Sigmoid colon (tissue), 7 donors: Measurements from ENCODE around the gene TMEM109. TPM values are rescaled to one million over a fixed set of nuclear protein-coding genes. Genes with fewer than 3 reads are reported as not detected.

Experiments used
- DNase-seq: peaks from one replicate; pipeline ENCODE4 v3.0.0-alpha.2; 2019
- H3K27ac ChIP-seq, 4 donors: fragments of 200-600 bp; sonication (generic); one replicate each; pipeline ENCODE4 v1.5.1; 2016 to 2019; ENCODE audit warnings: mild to moderate bottlenecking in 1 of 4
- H3K27me3 ChIP-seq, 3 donors: fragments of 200-600 bp; sonication (generic); one replicate each; pipeline ENCODE4 v1.5.1; 2019; ENCODE audit warnings: mild to moderate bottlenecking in 1 of 3
- H3K36me3 ChIP-seq, 4 donors: fragments of 200-600 bp; sonication (generic); one replicate each; pipeline ENCODE4 v1.5.1; 2016 to 2019
- H3K4me1 ChIP-seq, 4 donors: fragments of 200-600 bp; sonication (generic); one replicate each; pipeline ENCODE4 v1.5.1; 2017 to 2019
- H3K4me3 ChIP-seq, 4 donors: fragments of 200-600 bp; sonication (generic); one replicate each; pipeline ENCODE4 v1.5.1; 2017 to 2019; ENCODE audit warnings: mild to moderate bottlenecking in 2 of 4, moderate library complexity in 1 of 4
- H3K9me3 ChIP-seq, 4 donors: fragments of 200-600 bp in 3 of 4; sonication (generic) in 3 of 4; one replicate each; pipeline versions ENCODE4 v1.5.1 to v1.6.1; 2013 to 2019
- EP300 ChIP-seq, 4 donors: sonication (generic); formaldehyde crosslinking; IDR thresholded peaks; one replicate each; pipeline ENCODE4 v1.6.1; 2017; ENCODE audit warnings: antibody characterized with exemption in 4 of 4
- POLR2A ChIP-seq, 2 donors: fragments of 450-650 bp; IDR thresholded peaks; one replicate each; pipeline ENCODE4 v1.6.1; 2016; ENCODE audit warnings: antibody characterized with exemption in 2 of 2, mild to moderate bottlenecking in 2 of 2, moderate library complexity in 2 of 2
- POLR2AphosphoS5 ChIP-seq, 4 donors: sonication (generic); formaldehyde crosslinking; IDR thresholded peaks; one replicate each; pipeline ENCODE4 v1.6.1; 2017; ENCODE audit warnings: antibody characterized with exemption in 4 of 4
- WGBS, 2 donors: extraction: QIAGEN DNeasy Blood & Tissue Kit; methylation state at CpG; one replicate each; pipeline ENCODE4 v1.1.7; 2013; 5-methylcytosine and 5-hydroxymethylcytosine counted together
- intact Hi-C: fragments of 100-400 bp; cut with DNase I; formaldehyde crosslinking; loops from one replicate; pipeline ENCODE4 v1.15.1; 2023
- polyA plus RNA-seq, 3 donors: library from polyadenylated mRNA; stranded (reverse); fragments of 200-250 nt; gene quantifications; one replicate each; pipeline ENCODE4 v1.2.3, GENCODE V29; 2013
- total RNA-seq, 4 donors: library from RNA; depleted of rRNA; stranded (reverse); fragments of >200 nt; gene quantifications; one replicate each; pipeline ENCODE4 v1.1.0, GENCODE V29; 2016
- TF ChIP-seq, protein P1 (sequence below), 4 experiments: fragments of 450-650 bp in 3 of 4; fragments of 200-600 bp in 1 of 4; IDR thresholded peaks; one replicate each; pipeline ENCODE4 v1.5.1; 2016 to 2019; ENCODE audit warnings: antibody characterized with exemption in 4 of 4, mild to moderate bottlenecking in 3 of 4, moderate library complexity in 2 of 4
- donor health status: healthy with polysubstance abuse.
- donor health status: Bipolar disorder and iron deficiency.
- donor health status: healthy.

TMEM109 gene
- total and polyA plus RNA-seq, 7 donors, result 16.2 to 115 (median 86.2) TPM

DNA sequence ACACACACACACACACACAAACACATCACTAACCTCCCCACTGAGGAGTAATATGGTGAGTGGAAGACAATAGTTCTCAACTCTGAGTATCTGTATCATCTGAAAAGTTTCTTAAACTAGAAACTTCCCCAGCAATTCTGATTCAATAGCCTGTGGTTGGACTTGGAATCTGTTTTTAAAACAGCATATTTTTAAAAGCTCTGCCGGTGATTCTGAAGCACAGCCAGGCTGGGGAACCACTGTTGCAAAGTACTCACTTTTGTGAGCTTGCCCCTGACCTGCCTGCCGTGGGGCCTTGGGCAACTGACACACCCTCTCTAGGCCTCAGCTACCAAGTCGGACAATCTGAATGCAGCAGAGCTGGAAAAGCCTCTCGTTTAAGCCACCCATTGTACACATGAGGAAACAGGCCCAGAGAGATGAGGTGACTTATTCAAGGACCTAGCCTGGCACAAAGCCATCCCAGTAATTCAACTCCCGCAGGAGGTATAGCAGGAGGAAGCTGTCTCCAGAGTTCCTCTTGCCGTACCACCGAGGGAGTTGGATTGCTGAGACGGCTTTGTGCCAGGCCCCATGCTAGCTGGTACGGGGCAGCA is 29.1 kb downstream of the TMEM109 start:
- no peak overlapping the region for H3K27ac ChIP-seq
- TF ChIP-seq EP300 (IDR thresholded peaks at IDR 0.05) (no peak), POLR2A (IDR thresholded peaks at IDR 0.05) (no peak), POLR2AphosphoS5 (IDR thresholded peaks at IDR 0.05) (no peak)
- TF ChIP-seq, protein P1, sequence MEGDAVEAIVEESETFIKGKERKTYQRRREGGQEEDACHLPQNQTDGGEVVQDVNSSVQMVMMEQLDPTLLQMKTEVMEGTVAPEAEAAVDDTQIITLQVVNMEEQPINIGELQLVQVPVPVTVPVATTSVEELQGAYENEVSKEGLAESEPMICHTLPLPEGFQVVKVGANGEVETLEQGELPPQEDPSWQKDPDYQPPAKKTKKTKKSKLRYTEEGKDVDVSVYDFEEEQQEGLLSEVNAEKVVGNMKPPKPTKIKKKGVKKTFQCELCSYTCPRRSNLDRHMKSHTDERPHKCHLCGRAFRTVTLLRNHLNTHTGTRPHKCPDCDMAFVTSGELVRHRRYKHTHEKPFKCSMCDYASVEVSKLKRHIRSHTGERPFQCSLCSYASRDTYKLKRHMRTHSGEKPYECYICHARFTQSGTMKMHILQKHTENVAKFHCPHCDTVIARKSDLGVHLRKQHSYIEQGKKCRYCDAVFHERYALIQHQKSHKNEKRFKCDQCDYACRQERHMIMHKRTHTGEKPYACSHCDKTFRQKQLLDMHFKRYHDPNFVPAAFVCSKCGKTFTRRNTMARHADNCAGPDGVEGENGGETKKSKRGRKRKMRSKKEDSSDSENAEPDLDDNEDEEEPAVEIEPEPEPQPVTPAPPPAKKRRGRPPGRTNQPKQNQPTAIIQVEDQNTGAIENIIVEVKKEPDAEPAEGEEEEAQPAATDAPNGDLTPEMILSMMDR (IDR thresholded peaks at IDR 0.05), result no peak
- no peaks in the 10 kb centered on the region for H3K9me3 ChIP-seq
- no peak for DNase-seq
- 19 to 62% methylated on average over 9 of the region's 9 CpGs for WGBS, 2 donors
- peaks cover 11 to 80% (median 24%) of the 10 kb centered on the region in 4 donors for H3K36me3 ChIP-seq
- H3K4me1 ChIP-seq, result peaks cover 0 to 12% (median 3%) of the 10 kb centered on the region in 4 donors
- no peak overlapping the region for H3K4me3 ChIP-seq
- intact Hi-C loops, result no loop called here
- H3K27me3 ChIP-seq, result no peaks in the 10 kb centered on the region

DNA sequence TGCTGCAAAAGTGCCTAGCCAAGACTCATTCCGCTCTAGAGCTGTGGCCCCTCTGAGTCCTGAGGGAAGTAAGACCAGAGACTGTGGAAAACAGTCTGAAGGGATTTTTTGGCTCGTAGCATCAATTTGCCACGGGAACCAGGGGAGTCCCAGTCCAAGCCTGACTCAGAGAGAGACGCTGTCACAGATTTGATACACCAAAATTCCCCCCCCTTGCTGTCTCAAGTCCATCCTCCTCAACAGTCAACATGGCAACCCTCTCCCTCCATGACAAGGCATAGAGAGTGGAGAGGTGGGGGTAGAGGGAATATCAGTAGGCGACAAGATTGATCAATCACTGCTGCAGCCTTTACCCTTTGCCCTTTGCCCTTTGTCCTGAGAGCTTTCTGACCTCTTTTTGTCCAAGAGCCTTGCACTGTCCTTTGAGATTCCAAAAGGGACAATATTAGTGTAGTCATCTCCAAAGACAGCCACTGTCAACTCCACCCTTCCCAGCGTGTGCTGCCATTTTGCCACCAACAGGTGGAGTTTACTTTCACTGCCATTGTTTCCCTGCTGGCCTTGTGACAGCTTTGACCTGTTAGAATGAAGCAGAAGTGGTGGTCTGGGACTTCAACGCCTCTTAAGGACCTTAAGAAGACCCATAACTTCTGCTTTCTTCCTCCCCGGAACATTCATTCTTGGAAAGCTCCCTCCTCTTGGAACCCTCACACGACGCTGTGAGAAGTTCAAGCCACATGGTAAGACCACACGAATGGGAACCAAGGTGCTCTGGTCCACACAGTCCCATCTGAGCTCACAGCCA is 30.7 kb downstream of the TMEM109 start:
- no peak for DNase-seq
- intact Hi-C loops, result no loop called here
- WGBS, 2 donors, result 86 to 88% methylated on average over 11 of the region's 11 CpGs
- TF ChIP-seq POLR2A (IDR thresholded peaks at IDR 0.05) (no peak), EP300 (IDR thresholded peaks at IDR 0.05) (no peak), POLR2AphosphoS5 (IDR thresholded peaks at IDR 0.05) (no peak)
- TF ChIP-seq, protein P1 (IDR thresholded peaks at IDR 0.05), result no peak
- Histone ChIP-seq H3K36me3 (peaks cover 11 to 67% (median 22%) of the 10 kb centered on the region in 4 donors), H3K4me1 (peaks cover 0 to 14% (median 5%) of the 10 kb centered on the region in 4 donors), H3K27ac (no peak overlapping the region), H3K4me3 (no peak overlapping the region), H3K9me3 (no peaks in the 10 kb centered on the region), H3K27me3 (no peaks in the 10 kb centered on the region)

DNA sequence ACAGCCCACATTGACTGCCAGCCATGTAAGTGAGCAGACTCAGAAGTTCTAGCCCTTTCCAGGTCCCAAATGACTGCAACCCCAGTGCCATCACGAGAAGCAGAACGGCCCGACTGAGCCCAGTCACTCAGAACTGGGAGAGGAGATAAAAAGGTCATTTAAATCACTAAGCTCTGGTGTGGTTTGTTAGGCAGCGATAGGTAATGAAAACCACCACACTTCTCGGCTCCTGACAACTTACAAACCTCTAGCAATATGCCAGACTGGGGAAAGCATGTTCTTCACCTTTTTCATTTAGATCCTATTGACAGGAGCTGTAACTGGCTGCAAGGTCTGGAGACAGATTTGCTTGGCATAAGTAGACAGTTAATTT is 31.3 kb downstream of the TMEM109 start:
- H3K27me3 ChIP-seq, result no peaks in the 10 kb centered on the region
- H3K4me1 ChIP-seq, result peaks cover 0 to 15% (median 8%) of the 10 kb centered on the region in 4 donors
- H3K4me3 ChIP-seq, result no peak overlapping the region
- 94 to 96% methylated on average over 5 of the region's 5 CpGs for WGBS, 2 donors
- DNase-seq, result no peak
- peaks cover 8 to 61% (median 22%) of the 10 kb centered on the region in 4 donors for H3K36me3 ChIP-seq
- H3K9me3 ChIP-seq, result no peaks in the 10 kb centered on the region
- no peak overlapping the region for H3K27ac ChIP-seq
- intact Hi-C loops, result no loop called here
- TF ChIP-seq, protein P1 (IDR thresholded peaks at IDR 0.05), result no peak
- TF ChIP-seq POLR2AphosphoS5 (IDR thresholded peaks at IDR 0.05), result no peak
- TF ChIP-seq EP300 (IDR thresholded peaks at IDR 0.05), result no peak

DNA sequence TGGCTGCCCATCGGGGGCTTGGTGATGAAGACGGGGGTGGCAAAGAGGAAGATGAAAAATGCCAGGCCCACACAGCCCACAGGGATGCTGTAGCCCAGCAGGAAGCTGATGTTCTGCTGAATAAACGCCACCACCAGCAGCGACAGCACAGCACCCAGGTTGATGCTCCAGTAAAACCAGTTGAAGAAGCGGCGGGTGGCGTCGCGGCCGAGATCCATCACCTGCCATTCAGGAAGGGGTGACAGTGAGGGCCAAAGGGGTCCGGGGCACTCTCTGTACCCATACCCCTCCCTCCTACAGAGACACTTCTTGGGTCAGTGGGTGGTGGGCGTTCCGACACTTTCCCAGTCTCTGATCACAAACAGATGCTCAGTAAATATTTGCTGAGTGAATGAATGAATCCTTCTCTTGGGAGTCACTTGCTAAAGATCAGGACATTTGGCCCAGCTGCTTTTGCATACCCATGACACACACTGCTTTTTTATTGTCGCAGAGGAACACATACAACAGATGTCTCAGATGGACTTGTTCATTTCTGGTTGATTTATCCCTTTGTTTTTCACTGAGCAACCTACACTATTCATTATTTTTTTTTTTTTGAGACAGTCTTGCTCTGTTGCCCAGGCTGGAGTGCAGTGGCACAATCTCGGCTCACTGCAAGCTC is 32.8 kb downstream of the TMEM109 start:
- Histone ChIP-seq H3K27ac (no peak overlapping the region), H3K4me1 (peaks cover 0 to 24% (median 20%) of the 10 kb centered on the region in 4 donors), H3K27me3 (no peaks in the 10 kb centered on the region), H3K36me3 (peaks cover 0 to 47% (median 13%) of the 10 kb centered on the region in 4 donors), H3K4me3 (no peak overlapping the region), H3K9me3 (no peaks in the 10 kb centered on the region)
- no peak for DNase-seq
- intact Hi-C loops, result no loop called here
- TF ChIP-seq, protein P1 (IDR thresholded peaks at IDR 0.05), result no peak
- TF ChIP-seq POLR2A (IDR thresholded peaks at IDR 0.05) (no peak), EP300 (IDR thresholded peaks at IDR 0.05) (no peak), POLR2AphosphoS5 (IDR thresholded peaks at IDR 0.05) (no peak)
- 89 to 92% methylated on average over 15 of the region's 15 CpGs for WGBS, 2 donors
